Stimulated activated CD4-positive, alpha-beta T cell treated with anti-CD3 and anti-CD28 coated beads, Interleukin-1b, Interleukin-23, amount 100 ng/mL, for 1 hour (primary cell): ENCODE measurements around the gene MUC13.

Experiments used
- DNase-seq, 2 donors: peaks; one replicate each; pipeline ENCODE4 v3.0.0-alpha.2; 2020; ENCODE audit warnings: low read depth in 2 of 2

MUC13 gene

DNA sequence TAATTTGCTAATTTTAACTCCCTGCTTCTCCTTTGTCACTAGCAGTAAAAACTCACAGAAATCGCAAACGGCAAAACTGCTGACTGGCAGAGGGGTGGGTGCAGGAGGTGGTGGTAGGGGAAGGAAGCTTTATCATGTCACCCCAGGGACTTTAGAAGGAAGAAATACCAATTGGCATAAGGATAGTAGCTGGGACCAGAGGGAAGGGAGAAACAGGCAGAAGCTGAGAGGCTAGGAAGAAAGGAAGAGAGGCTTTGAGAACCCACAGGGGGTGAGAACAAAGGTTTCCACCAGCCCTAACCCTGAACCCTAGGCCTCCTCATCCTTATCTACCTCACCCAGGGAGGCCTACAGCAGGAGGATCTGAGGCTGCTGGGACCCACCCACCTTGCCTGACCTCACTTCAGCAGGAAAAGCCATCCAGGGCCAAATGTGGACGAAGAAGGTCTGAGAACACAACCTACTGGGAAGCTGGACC is 58.1 kb downstream of the MUC13 start:
- no peak for DNase-seq

GRCh38 chr3:124873226-124873625 is 61.3 kb downstream of the MUC13 start:
- no peak for DNase-seq

DNA sequence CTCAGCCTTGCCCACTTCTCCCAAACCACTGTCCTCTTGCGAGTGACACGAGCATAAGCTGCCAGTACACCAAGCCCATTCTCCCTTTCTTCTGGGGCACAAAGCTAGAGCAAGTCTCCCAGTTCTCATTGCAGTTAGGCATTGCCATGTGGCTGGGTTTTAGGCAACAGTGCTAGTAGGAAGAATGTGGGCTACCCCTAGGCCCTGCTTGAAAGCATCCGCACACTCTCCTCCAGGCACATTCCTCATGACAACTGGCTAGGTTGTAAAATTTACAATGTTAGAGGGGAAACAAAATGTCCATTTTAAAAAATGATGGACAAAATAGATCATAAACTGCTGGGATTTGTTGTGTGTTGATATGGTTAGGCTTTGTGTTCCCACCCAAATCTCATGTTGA is 67.0 kb downstream of the MUC13 start:
- no peak for DNase-seq

GRCh38 chr3:124862006-124862405 is 72.5 kb downstream of the MUC13 start:
- DNase-seq, result no peak

- no peak for DNase-seq
These were observed 73.5 kb downstream of the MUC13 start for GRCh38 chr3:124861041-124861440.

- DNase-seq, result no peak
These were observed 74.0 kb downstream of the MUC13 start for GRCh38 chr3:124860599-124860998.

DNA sequence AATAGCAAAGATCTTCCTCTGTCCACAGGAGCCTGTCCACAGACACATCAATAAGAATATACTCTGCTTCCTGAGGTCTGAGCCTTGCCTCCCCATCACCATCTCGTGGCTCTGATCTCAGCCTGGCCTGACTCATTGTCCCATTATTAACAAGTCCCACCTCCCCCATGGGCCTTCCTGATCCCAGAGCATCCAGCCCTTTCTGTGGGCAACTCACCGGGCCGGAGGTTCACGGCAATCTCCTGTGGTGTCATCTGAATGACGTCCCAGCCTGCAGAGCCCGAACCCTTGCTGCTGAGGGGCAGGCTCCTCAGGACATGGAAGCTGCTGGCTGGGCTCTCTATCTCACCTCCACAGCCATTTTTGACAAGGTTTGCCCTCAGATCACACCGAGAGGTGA is 75.5 kb downstream of the MUC13 start:
- DNase-seq, result no peak

DNA sequence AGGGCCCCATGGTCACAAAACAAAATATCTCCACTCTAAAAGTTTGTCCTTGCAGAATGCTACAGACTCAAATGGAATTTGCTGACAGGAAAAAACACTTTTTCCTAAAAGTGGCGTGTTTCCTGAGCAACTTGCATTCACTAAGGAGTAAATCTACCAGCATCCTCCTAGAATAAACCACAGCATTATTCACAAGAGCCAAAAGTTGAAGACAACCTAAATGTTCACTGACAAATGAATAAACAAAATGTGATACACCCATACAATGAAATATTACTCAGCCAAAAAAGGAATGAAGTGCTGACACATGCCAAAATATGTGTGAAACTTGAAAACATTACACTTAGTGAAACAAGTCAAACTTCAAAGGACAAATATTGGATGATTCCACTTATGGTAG is 76.3 kb downstream of the MUC13 start:
- DNase-seq, result no peak

DNA sequence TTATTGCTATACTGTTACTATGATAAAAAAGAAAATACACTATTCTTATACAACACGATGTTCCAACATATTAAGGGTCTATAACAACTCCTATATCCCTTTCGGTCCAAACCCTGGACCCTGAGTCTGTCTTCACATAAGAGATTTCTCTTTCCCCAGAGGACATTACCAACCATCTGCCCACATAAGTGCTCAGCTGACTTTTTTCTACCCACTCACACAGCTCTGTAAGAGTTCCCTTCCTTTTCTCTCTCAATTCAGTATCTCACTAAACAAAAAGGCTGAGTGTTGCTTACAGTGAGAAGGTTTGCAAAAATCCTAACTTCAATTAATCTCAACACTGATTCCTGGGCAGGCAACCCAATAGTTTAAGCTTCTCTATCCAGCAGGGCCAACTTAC is 77.9 kb downstream of the MUC13 start:
- no peak for DNase-seq
